K562 (cell line): ENCODE measurements around the gene OXSR1. TPM values are rescaled to one million over a fixed set of nuclear protein-coding genes. Genes with fewer than 3 reads are reported as not detected.

Experiments
- ATAC-seq: fragments of 200-7000 bp; cut with Tn5 transposase; 3 replicates; pipeline ENCODE4 v1.9.1; 2020; ENCODE audit warnings: moderate library complexity
- BruUV-seq: library from RNA; stranded (reverse); fragments of 400-500 nt; replicated peaks from 2 replicates; lab custom pipeline; 2021; lab: Mats Ljungman, UMichigan
- CTCF ChIA-PET: fragments of 300-600 bp; formaldehyde crosslinking; extraction: SDS; loops from one replicate; lab custom pipeline; 2021; ENCODE audit warnings: low intra/inter-chr PET ratio; lab: Yijun Ruan, JAX
- POLR2A ChIA-PET: fragments of 300-600, 350-650 bp; sonication (Branson Sonifier 250); formaldehyde crosslinking; extraction: SDS; loops from one replicate; lab custom pipeline; 2021; ENCODE audit warnings: antibody characterized with exemption, inconsistent platforms; lab: Yijun Ruan, JAX
- DNase-seq, 4 experiments: peaks; one replicate each; pipeline versions ENCODE4 v3.0.0 to v3.0.0-alpha.2; 2011 to 2018; ENCODE audit warnings: low spot score in 3 of 4, mixed read lengths in 3 of 4; ENCODE audit errors: extremely low read depth in 1 of 4
- FAIRE-seq: peaks from 2 replicates; lab custom pipeline; 2011; peaks lifted over from hg19 to GRCh38; lab: Jason Lieb, UNC
- H2AFZ ChIP-seq: 2 replicates; pipeline ENCODE4 v1.6.0; 2011; ENCODE audit warnings: low read depth, low read length, control low read depth, inconsistent platforms
- H3K27ac ChIP-seq: fragments of 200-600 bp; 3 replicates; pipeline ENCODE4 v1.8.0; 2011; ENCODE audit warnings: low read depth, mild to moderate bottlenecking, control low read depth, inconsistent platforms, low read length, moderate library complexity, mixed read lengths; ENCODE audit errors: extremely low read depth
- H3K27me3 ChIP-seq, 2 experiments: fragments of 300-600 bp in 1 of 2; 2 replicates in 1 of 2; 3 replicates in 1 of 2; pipeline versions ENCODE4 v1.6.0 to v1.8.0; 2011; ENCODE audit warnings: inconsistent platforms in 2 of 2, low read length in 2 of 2, mild to moderate bottlenecking in 1 of 2, mixed read lengths in 1 of 2, moderate library complexity in 1 of 2; ENCODE audit not compliant: control insufficient read depth in 2 of 2, insufficient read depth in 2 of 2
- H3K36me3 ChIP-seq: fragments of 300-600 bp; 3 replicates; pipeline ENCODE4 v1.8.0; 2011; ENCODE audit warnings: mild to moderate bottlenecking, low read length, inconsistent platforms; ENCODE audit not compliant: control insufficient read depth, insufficient read depth
- H3K4me1 ChIP-seq, 2 experiments: fragments of 200-600 bp in 1 of 2; replicated peaks in 1 of 2; 2 replicates in 1 of 2; 3 replicates in 1 of 2; pipeline versions ENCODE4 v1.5.1 to v1.8.0; 2011; ENCODE audit warnings: inconsistent platforms in 2 of 2, low read length in 2 of 2, mild to moderate bottlenecking in 1 of 2, mixed read lengths in 1 of 2, moderate library complexity in 1 of 2; ENCODE audit not compliant: control insufficient read depth in 2 of 2, insufficient read depth in 2 of 2
- H3K4me2 ChIP-seq: 2 replicates; pipeline ENCODE4 v1.6.1; 2011; ENCODE audit warnings: low read length, control low read depth, inconsistent platforms, mixed read lengths; ENCODE audit not compliant: insufficient read depth
- H3K4me3 ChIP-seq: fragments of 200-600 bp; sonication (generic), shearing (Covaris generic); 2 replicates; pipeline ENCODE4 v1.5.1; 2016; ENCODE audit warnings: control low read depth, inconsistent platforms
- H3K79me2 ChIP-seq: fragments of 200-600 bp; 3 replicates; pipeline ENCODE4 v1.8.0; 2011; ENCODE audit warnings: low read length, inconsistent platforms; ENCODE audit not compliant: control insufficient read depth, insufficient read depth
- H3K9ac ChIP-seq, 2 experiments: 2 replicates each; pipeline versions ENCODE4 v1.6.0 to v1.6.1; 2011; ENCODE audit warnings: low read depth in 2 of 2, low read length in 2 of 2, control low read depth in 1 of 2, inconsistent platforms in 1 of 2, mild to moderate bottlenecking in 1 of 2, mixed read lengths in 1 of 2; ENCODE audit not compliant: insufficient read depth in 1 of 2
- H3K9me1 ChIP-seq: one replicate; pipeline ENCODE4 v1.6.0; 2011; ENCODE audit warnings: inconsistent platforms, mild to moderate bottlenecking, low read length, moderate library complexity; ENCODE audit not compliant: control insufficient read depth, insufficient read depth
- H3K9me3 ChIP-seq: replicated peaks from 2 replicates; pipeline ENCODE4 v1.5.1; 2011; ENCODE audit warnings: low read depth, low read length, inconsistent platforms; ENCODE audit not compliant: control insufficient read depth, insufficient read depth
- H4K20me1 ChIP-seq: replicated peaks from 2 replicates; pipeline ENCODE4 v1.6.1; 2011; ENCODE audit warnings: low read length, inconsistent platforms, mixed read lengths; ENCODE audit not compliant: control insufficient read depth, insufficient read depth
- ARID1B ChIP-seq: fragments of 450-650 bp; IDR thresholded peaks from 2 replicates; pipeline ENCODE4 v1.6.1; 2016; ENCODE audit warnings: antibody characterized with exemption, mild to moderate bottlenecking, inconsistent platforms
- CBFA2T3 ChIP-seq: fragments of 450-650 bp; IDR thresholded peaks from 2 replicates; pipeline ENCODE4 v1.6.1; 2017
- CTCF ChIP-seq, 3 experiments: IDR thresholded peaks in 2 of 3; conservative IDR thresholded peaks in 1 of 3; 2 replicates each; pipeline ENCODE4 v1.5.1; 2011 to 2012; ENCODE audit warnings: low read length in 3 of 3, mild to moderate bottlenecking in 3 of 3, control low read depth in 2 of 3, improper control_type of control experiment in 1 of 3, inconsistent platforms in 1 of 3, low read depth in 1 of 3, mixed read lengths in 1 of 3, moderate library complexity in 1 of 3; ENCODE audit not compliant: insufficient read depth in 2 of 3
- DPF2 ChIP-seq: fragments of 450-650 bp; IDR thresholded peaks from 2 replicates; pipeline ENCODE4 v1.6.1; 2016
- HDAC2 ChIP-seq: fragments of 450-650 bp; IDR thresholded peaks from 2 replicates; pipeline ENCODE4 v1.6.1; 2016; ENCODE audit warnings: mild to moderate bottlenecking
- MTA3 ChIP-seq: fragments of 450-650 bp; formaldehyde crosslinking; IDR thresholded peaks from 2 replicates; pipeline ENCODE4 v1.6.1; 2017; ENCODE audit warnings: mild to moderate bottlenecking, borderline replicate concordance
- NFE2 ChIP-seq: IDR thresholded peaks from 2 replicates; pipeline ENCODE4 v1.6.1; 2014; ENCODE audit warnings: antibody characterized with exemption, low read depth
- SOX6 ChIP-seq: fragments of 450-650 bp; IDR thresholded peaks from 2 replicates; pipeline ENCODE4 v1.6.1; 2014; ENCODE audit warnings: mild to moderate bottlenecking
- STAT5B ChIP-seq: fragments of 250-450 bp; sonication (Bioruptor Pico); IDR thresholded peaks from 2 replicates; pipeline ENCODE4 v1.8.0; 2021; ENCODE audit warnings: mild to moderate bottlenecking, inconsistent platforms
- TCF3 ChIP-seq: sonication (generic); formaldehyde crosslinking; IDR thresholded peaks from 2 replicates; pipeline ENCODE4 v1.4.0; 2020; ENCODE audit warnings: mild to moderate bottlenecking, missing genetic modification reagents
- ZBTB17 ChIP-seq: fragments of 450-650 bp; formaldehyde crosslinking; IDR thresholded peaks from 2 replicates; pipeline ENCODE4 v1.4.0; 2020; ENCODE audit warnings: mild to moderate bottlenecking
- ZBTB8A ChIP-seq: fragments of 450-650 bp; IDR thresholded peaks from 2 replicates; pipeline ENCODE4 v1.6.1; 2018; ENCODE audit warnings: mild to moderate bottlenecking, moderate library complexity; ENCODE audit not compliant: partially characterized antibody
- ZNF3 ChIP-seq: fragments of 250-450 bp; sonication (Bioruptor Pico); IDR thresholded peaks from 2 replicates; pipeline ENCODE4 v1.5.0; 2021; ENCODE audit warnings: mild to moderate bottlenecking, moderate library complexity
- ZNF644 ChIP-seq: fragments of 200-800 bp; sonication (Bioruptor generic); IDR thresholded peaks from 2 replicates; pipeline ENCODE4 v1.6.1; 2016; ENCODE audit warnings: low read depth, missing genetic modification characterization, missing compliant biosample characterization
- WGBS: fragments of 100-300 bp; shearing (Covaris generic); methylation state at CpG from one replicate; pipeline ENCODE4 v1.1.6; 2016; ENCODE audit warnings: low coverage, mixed read lengths; ENCODE audit not compliant: insufficient coverage; ENCODE audit errors: missing lambda C conversion rate; 5-methylcytosine and 5-hydroxymethylcytosine counted together
- in situ Hi-C: fragments of 300-500 bp; cut with MboI; formaldehyde crosslinking; loops from 4 replicates; pipeline ENCODE4 v1.15.0; 2018; ENCODE audit warnings: inconsistent platforms, mixed read lengths
- intact Hi-C: fragments of 100-400 bp; cut with micrococcal nuclease; formaldehyde crosslinking; loops from 2 replicates; pipeline ENCODE4 v1.14.2; 2022
- polyA plus RNA-seq, 8 experiments: library from polyadenylated mRNA; depleted of rRNA in 4 of 8; stranded (reverse) in 5 of 8; unstranded in 3 of 8; fragments of >200 nt; fragmentation: Nextera tagmentation in 2 of 8; fragmentation: Illumina TruSeq in 1 of 8; extraction: Ambion mirVana in 2 of 8; extraction: Trizol in 1 of 8; gene quantifications; 2 replicates each; pipeline versions ENCODE4 v1.2.1 to v1.2.3, GENCODE V29; 2011 to 2014; ENCODE audit warnings: inconsistent platforms in 1 of 8, missing spikeins in 1 of 8
- total RNA-seq, 7 experiments: library from RNA; depleted of rRNA in 6 of 7; stranded (reverse); fragments of >200 nt in 6 of 7; fragmentation: Illumina TruSeq in 2 of 7; extraction: Trizol in 2 of 7; gene quantifications; 2 replicates each; pipeline versions ENCODE4 v1.2.1 to v1.2.3, GENCODE V29; 2011 to 2021; ENCODE audit warnings: low replicate concordance in 1 of 7
- TF ChIP-seq, protein P1 (sequence below): fragments of 250-450 bp; sonication (Bioruptor Pico); IDR thresholded peaks from 2 replicates; pipeline ENCODE4 v1.4.0; 2020; ENCODE audit warnings: mild to moderate bottlenecking

Gene OXSR1
- total and polyA plus RNA-seq, 9 of the 15 experiments (the other 6 are each of a cell fraction or from before 2014, with no cell fraction given) = 15.7 to 87.6 (median 48.7) TPM

- Histone ChIP-seq H3K27me3 (no peaks in the 10 kb centered on the region), H3K79me2 (no peaks in the 10 kb centered on the region), H3K4me1 (0 out of 5 replicates have a peak, but pooled peaks cover 0 to 3% of the 10 kb centered on the region in 2 experiments), H3K9ac (no peak overlapping the region), H4K20me1 (no peaks in the 10 kb centered on the region), H3K36me3 (peaks cover 45% of the 10 kb centered on the region), H3K4me3 (no peak overlapping the region), H3K9me3 (no peaks in the 10 kb centered on the region), H3K9me1 (no peaks in the 10 kb centered on the region), H2AFZ (no peak overlapping the region), H3K27ac (no peak overlapping the region), H3K4me2 (no peak overlapping the region)
- POLR2A ChIA-PET = interaction anchor here (1.4 to 1.7 kb wide), 2 partner anchors 12 to 16 kb away, joined by 3 to 5 read pairs; no protein-coding TSS in a partner anchor
- TF ChIP-seq HDAC2 (no peak), SOX6 (0 out of 2 replicates have a peak, but pooled peaks have one; percentile 17), MTA3 (no peak), CBFA2T3 (peak; percentile 26; the same call in 1 of the 2 replicates)
- no TSS peak for BruUV-seq
- in situ Hi-C loops = no loop called here
- no peak for DNase-seq
- 84% methylated on average over 1 of the region's 1 CpG for WGBS
- CTCF ChIA-PET = no interaction called here
- FAIRE-seq = no peak
- intact Hi-C loops = loop anchor here (10.0 kb wide), 1 partner anchor 121 kb away; the partner anchor contains the start of genes ACAA1 and MYD88
- no peak; the same call in 2 of the 3 replicates for ATAC-seq
Measured at GRCh38 chr3:38255627-38256026, 90.3 kb downstream of the OXSR1 start.

GRCh38 chr3:38257583-38257982 lies 92.2 kb downstream of the OXSR1 start:
- H3K27me3 ChIP-seq = no peaks in the 10 kb centered on the region
- ChIA-PET POLR2A (interaction anchor here (0.9 kb wide), 1 partner anchor 92 kb away, joined by 3 read pairs; the partner anchor contains the start of gene OXSR1), CTCF (no interaction called here)
- no TSS peak for BruUV-seq
- no peak overlapping the region for H3K27ac ChIP-seq
- intact Hi-C loops = loop anchor here (10.0 kb wide), 1 partner anchor 123 kb away; the partner anchor contains the start of genes ACAA1 and MYD88
- WGBS = 5% methylated on average over 1 of the region's 1 CpG
- no peak overlapping the region for H3K4me2 ChIP-seq
- no peaks in the 10 kb centered on the region for H4K20me1 ChIP-seq
- no peaks in the 10 kb centered on the region for H3K79me2 ChIP-seq
- in situ Hi-C loops = no loop called here
- no peaks in the 10 kb centered on the region for H3K9me3 ChIP-seq
- 0 out of 5 replicates have a peak, but pooled peaks cover 0 to 3% of the 10 kb centered on the region in 2 experiments for H3K4me1 ChIP-seq
- FAIRE-seq (no peak), DNase-seq (no peak), ATAC-seq (no peak)
- H2AFZ ChIP-seq = no peak overlapping the region
- H3K9ac ChIP-seq = no peak overlapping the region
- no peaks in the 10 kb centered on the region for H3K9me1 ChIP-seq
- H3K4me3 ChIP-seq = no peak overlapping the region
- peaks cover 25% of the 10 kb centered on the region for H3K36me3 ChIP-seq
- TF ChIP-seq CTCF (IDR thresholded peaks at IDR 0.05 in 2 of 3, conservative IDR thresholded peaks at IDR 0.05 in 1 of 3; ENCODE audit: insufficient read depth in 2 of 3, low read depth in 1 of 3, low read length in 3 of 3) = no peak
- no peak for TF ChIP-seq ZBTB8A
- TF ChIP-seq STAT5B (CRISPR knock-in tag) = no peak
- no peak for TF ChIP-seq NFE2
- no peak for TF ChIP-seq ZNF3 (CRISPR knock-in tag)
- no peak for TF ChIP-seq DPF2
- TF ChIP-seq ZBTB17 (CRISPR knock-in tag) = no peak
- TF ChIP-seq ARID1B = peak; percentile 53; the same call in 1 of the 2 replicates
- no peak for TF ChIP-seq ZNF644
- peak; percentile 72 for TF ChIP-seq TCF3 (CRISPR knock-in tag)
- TF ChIP-seq, protein P1, sequence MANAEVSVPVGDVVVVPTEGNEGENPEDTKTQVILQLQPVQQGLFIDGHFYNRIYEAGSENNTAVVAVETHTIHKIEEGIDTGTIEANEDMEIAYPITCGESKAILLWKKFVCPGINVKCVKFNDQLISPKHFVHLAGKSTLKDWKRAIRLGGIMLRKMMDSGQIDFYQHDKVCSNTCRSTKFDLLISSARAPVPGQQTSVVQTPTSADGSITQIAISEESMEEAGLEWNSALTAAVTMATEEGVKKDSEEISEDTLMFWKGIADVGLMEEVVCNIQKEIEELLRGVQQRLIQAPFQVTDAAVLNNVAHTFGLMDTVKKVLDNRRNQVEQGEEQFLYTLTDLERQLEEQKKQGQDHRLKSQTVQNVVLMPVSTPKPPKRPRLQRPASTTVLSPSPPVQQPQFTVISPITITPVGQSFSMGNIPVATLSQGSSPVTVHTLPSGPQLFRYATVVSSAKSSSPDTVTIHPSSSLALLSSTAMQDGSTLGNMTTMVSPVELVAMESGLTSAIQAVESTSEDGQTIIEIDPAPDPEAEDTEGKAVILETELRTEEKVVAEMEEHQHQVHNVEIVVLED = no peak
